IPS-NIHi11 (cell line): ENCODE results near the gene MEGF11.
"Not testable (repeated sequence)": the region's sequence is repeated elsewhere in the genome, so short reads cannot be mapped to it uniquely, and the experiment has no call there.

ENCODE experiments used
- DNase-seq: peaks from one replicate; pipeline ENCODE4 v3.0.0; 2012; ENCODE audit warnings: mixed read lengths, low spot score

Gene MEGF11

DNA sequence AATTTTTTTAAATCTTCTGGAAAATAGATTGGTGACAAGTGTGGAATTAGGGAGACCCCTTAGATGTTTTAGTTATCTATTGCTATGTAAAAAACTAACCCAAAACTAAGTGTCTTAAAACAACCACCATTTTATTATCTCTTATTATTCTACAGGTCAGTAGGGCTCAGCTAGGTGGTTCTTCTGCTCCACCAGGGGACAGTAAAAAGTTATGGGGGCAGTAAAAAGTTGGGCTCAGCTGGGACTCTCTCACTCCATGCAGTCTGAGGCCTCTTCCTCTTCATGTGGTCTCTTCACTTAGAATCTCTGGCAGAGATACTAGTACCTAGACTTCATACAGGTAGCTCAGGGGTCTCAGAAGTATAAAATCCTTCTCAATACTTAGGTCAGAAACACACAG is 21.8 kb upstream of the MEGF11 start:
- DNase-seq = no peak

- no peak for DNase-seq
These were observed 17.4 kb upstream of the MEGF11 start for GRCh38 chr15:66270932-66271331.

DNA sequence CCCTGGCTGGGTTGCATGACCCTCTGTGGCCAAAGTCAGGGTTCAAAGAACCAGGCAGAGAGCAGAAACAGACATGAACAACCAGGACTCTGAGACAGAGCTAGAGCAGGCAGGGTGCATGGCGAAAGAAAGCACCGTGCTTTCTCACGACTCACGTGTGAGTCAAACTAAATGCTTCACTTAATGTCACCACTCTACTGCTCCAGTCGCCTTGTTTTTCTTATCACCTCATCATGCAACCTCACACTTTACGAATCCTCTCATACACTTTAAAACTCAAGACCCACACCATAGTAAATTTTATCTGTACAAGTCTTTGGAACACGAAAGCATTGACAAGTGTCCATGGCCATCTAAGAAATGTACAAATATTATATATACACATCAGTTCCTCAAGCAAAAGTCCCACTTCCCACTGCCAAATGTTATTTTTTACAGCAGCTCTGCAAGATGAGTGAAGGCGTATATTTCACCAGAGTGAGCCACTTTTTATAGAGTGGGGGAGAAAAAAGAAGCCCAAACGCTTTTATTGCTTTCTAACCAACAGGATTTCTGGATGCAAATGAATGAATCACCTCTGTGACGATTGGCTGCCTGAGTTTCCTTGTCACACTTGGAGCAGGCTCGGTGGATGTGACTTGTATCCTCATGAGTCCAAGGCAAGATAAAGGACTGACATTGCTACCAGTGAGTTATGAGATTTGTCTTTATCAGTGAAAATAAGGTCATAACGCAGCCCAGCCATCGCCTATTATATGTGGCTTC is 16.0 kb upstream of the MEGF11 start:
- DNase-seq = peak; percentile 72

- no peak for DNase-seq
These were observed 11.4 kb upstream of the MEGF11 start for GRCh38 chr15:66264859-66265513.

DNA sequence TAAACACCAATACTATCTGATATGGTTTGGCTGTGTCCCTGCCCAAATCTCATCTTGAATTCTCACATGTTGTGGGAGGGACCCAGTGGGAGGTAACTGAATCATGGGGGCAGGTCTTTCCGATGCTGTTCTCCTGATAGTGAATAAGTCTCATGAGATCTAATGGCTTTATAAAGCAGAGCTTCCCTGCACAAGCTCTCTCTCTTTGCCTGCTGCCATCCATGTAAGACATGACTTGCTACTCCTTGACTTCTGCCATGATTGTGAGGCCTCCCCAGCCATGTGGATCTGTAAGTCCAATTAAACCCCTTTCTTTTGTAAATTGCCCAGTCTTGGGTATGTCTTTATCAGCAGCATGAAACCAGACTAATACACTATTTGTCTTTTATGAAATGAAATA is 9.3 kb upstream of the MEGF11 start:
- not testable (repeated sequence) for DNase-seq

DNA sequence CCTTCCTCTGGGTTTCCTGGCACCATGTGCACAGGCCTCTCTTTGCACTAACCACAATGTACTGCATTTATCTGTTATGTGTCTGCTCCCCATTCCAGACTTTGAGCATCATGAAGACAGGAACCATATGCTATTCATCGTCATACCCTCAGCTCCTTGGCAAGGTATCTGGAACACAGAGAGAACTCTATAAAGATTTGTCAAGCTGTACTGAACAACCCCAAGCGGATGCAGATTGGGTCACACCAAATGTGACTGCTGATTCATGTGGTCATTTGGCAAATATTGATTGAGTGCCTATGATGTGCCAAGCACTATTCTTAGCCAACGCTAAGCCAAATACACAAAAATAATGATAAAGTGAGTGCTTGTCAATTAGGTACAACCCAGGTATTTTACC is 7.5 kb upstream of the MEGF11 start:
- DNase-seq = no peak

- DNase-seq = no peak
These were observed 3.1 kb upstream of the MEGF11 start for GRCh38 chr15:66256692-66257091.

DNA sequence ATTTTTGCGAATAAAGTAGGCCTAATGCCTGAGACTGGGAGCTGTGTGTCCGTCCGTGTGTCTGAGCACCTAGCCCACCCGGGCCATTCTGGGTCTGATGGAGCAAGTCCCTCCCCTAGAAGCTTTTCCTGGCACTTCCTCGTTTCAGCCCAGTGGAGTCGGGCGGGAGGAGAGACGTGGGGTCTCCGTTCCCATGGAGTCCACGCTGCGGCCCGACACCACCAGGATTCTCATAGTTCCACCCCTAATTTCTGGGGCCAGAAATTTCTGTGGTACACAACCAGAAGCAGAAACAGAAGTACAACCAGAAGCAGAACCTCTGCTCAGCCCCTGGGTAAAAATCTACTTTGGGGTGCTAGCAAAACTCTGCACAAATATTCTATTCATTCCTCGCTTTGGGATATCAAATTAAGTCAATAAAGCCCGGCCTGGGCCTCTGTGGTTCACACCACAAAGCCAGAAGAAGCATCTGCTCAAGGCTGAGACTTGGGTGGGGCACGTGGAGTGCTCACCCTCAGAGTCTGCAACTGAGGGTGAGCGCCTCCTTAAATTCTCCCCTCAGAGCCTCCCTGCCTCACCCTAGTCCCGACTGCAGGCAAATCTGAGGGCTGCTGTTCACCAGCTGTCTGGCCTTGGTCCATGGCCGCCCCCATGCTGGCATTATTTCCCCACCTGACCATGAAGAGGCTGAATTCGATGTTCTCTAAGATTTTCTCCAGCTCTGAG is 1.6 kb upstream of the MEGF11 start:
- no peak for DNase-seq

GRCh38 chr15:66254089-66254950 is 770 bp upstream of the MEGF11 start:
- DNase-seq = peak; percentile 52

- DNase-seq = peak; percentile 75
These were observed 699 bp downstream of the MEGF11 start for GRCh38 chr15:66252685-66253417.

- DNase-seq = peak; percentile 89
These were observed 1.5 kb downstream of the MEGF11 start for GRCh38 chr15:66251790-66252684.

DNA sequence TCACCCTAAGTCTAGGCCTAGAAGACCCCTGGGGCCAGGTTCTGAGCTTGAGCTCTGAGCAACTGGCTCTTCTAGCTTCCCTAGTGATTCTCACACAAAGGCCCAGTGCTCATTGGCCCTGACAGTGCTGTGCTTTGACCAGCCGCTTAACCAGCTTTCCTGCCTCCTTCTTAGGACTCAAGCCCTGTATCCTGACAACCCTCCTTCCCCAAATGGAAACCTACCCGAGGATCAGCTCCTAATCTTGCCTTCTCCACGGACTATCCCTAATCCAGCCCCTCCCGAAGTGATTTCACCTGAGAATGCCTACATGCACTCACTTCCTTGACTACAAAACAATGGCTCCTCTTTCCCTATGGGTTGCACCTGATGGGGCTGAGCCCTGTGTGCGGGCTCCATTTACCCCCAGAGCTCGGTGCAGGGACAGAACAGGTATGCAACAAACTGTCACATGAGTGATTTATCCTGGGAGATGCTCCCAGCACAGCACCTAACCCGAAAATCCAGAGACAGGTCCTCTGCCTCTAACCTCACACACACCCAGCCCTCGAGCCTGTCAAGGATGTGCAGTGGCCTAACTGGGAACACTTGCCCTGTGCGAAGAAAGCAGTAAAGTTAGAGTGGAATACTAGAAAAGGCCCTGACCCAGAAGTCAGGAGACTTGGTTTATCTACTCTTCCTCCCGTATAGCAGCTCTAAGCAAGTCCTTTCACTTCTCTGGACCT is 2.3 kb downstream of the MEGF11 start:
- no peak for DNase-seq

DNA sequence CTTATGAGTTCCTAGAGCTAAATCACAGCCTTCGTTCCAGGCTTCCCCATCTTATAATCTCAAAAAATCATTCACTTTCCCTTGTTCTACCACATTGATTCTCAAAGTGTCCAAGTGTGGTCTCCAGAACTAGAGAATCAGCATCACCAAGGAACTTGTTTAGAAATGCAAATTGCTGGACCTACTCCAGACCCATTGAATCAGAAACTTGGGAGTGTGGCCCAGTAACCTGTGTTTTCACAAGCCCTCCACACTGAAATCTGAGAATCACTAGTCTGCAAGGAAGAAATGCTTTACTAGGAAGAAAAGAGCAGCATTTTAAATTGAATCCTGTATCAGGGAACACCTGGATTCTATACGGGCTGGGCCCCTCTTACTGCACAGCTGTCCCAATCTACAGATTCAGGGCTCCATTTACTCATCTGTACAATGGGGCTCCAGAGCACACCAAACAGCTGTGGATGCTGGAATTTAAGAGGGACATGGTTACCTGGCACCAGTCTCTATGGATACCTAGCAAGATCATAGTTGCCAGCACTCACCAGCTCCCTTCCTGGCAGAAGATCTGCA is 3.9 kb downstream of the MEGF11 start:
- DNase-seq = no peak

- DNase-seq = no peak
These were observed 6.6 kb downstream of the MEGF11 start for GRCh38 chr15:66246937-66247336.

- DNase-seq = not testable (repeated sequence)
These were observed 7.7 kb downstream of the MEGF11 start for GRCh38 chr15:66245832-66246231.

- DNase-seq = no peak
These were observed 11.7 kb downstream of the MEGF11 start for GRCh38 chr15:66241908-66242285.

GRCh38 chr15:66241087-66241907 is 12.3 kb downstream of the MEGF11 start:
- no peak for DNase-seq

- no peak for DNase-seq
These were observed 13.2 kb downstream of the MEGF11 start for GRCh38 chr15:66240240-66240794.
